HG03039 (cell line): Measurements from ENCODE around the gene NMNAT2.

Experiments
- ATAC-seq: cut with Tn5 transposase; IDR thresholded peaks from one replicate; pipeline ENCODE4 v1.9.1; 2021; ENCODE audit warnings: mild to moderate bottlenecking, moderate library complexity; ENCODE audit not compliant: unreplicated experiment

NMNAT2 gene

DNA sequence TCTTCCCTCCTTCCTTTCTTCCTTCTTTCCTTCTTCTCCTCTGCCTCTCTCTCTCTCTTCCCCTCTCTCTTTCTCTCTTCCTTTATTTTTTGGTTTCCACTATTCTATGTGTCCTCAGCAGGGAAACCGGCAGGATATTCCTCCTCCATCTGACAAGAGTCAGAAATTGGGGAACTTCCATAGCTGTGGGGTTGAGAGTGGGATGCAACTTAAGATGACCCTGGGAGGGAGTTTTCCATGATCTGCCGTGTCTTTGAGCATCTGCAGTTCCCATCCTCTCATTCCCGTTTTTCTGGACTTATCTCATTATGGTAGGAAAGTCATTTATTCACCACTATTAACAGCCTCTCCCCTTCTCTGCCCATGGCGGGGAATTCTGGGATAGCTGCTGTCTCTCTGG is 98.6 kb downstream of the NMNAT2 start:
- ATAC-seq, result no peak

DNA sequence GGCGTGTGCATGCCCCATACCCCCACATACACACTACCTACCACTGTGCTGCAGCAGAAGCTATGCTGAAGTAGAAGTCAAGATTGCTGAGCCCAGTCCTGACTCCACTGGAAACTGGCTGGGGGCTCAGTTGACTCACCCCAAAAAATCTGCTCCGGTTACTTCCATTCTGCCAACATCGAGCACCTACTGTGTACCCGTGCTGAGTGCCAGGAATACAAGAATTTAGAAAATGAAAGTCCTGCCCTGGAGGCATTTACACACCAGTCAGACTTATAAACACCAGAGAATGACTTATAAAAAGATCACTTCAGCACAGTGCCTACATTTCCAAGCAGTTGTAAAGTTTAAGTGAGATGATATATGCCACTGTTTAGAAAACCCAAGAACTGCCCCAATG is 99.1 kb downstream of the NMNAT2 start:
- ATAC-seq, result no peak

- peak; percentile 75 for ATAC-seq
Measured at GRCh38 chr1:183318433-183318832, 99.7 kb downstream of the NMNAT2 start.

GRCh38 chr1:183315991-183316758 is 102.0 kb downstream of the NMNAT2 start:
- no peak for ATAC-seq

- no peak for ATAC-seq
Measured at GRCh38 chr1:183313063-183313462, 105.1 kb downstream of the NMNAT2 start.

DNA sequence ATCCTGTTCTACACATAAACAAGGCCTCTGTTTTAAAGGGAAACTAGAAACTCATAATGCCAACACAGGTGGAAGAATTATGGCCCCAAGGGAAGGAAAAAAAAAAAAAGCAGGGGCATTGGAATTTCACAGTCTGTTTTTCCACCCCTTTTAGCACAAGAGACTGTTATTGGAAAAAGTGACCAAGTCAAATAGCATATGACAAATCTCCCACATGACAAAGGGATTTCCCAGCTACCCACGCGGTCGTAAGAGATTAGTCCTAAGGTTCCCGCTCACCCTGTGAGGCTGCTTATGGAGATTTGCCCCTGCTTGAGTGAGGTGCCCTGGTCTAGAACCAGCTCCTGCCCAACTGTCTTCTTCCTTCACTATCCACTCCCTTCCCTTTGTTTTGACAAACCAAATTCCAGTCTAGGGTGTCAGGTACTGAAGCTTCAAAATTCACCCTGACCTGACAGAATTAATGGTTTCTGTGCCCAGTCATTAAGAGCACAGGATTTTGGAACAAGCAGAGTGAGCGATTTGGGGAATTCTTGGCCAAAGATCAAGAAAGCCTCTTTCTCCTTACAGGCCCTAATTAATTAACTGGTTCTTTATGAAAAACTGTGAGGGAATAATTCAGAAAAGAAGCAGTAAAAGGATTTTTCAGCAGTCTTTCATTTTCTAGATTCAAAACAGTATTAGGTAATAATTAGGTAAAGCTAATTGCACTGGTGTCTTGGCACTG is 107.3 kb downstream of the NMNAT2 start:
- no peak for ATAC-seq

- no peak for ATAC-seq
Measured at GRCh38 chr1:183308719-183309118, 109.5 kb downstream of the NMNAT2 start.

DNA sequence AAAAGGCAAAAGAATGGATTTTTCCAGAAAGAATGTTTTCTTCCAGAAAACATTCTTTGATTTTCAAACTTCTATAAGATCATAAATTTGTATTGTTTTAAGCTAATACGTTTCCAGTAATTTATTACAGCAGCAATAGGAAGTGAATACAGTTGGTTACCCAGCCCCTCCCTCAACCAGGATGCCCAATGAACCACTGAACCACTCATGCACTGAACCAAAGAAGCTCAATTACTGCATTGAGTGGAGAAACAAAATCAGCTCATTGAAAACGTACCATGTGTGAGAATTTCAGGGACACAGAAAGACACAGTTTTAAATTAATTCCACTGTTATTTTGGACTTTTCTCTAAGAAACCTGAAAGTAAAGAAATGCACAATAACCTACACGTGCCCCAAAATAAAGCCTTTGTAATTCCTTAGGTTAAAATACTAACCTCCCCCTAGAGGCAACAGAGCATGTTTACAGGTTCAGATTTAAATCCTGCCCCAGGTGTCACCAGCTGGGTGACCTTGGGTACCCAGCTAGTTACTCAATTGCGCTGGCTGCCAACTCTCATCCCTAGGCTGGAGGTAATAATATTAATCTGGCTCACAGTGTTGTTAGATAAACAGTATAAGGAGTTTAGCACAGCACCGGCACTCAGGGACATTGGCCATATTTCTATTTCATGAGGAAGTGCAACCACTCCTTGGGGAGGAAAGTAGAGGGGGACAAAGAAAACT is 111.7 kb downstream of the NMNAT2 start:
- ATAC-seq, result no peak

GRCh38 chr1:183304440-183305107 is 113.6 kb downstream of the NMNAT2 start:
- no peak for ATAC-seq

- no peak for ATAC-seq
Measured at GRCh38 chr1:183303901-183304300, 114.3 kb downstream of the NMNAT2 start.

DNA sequence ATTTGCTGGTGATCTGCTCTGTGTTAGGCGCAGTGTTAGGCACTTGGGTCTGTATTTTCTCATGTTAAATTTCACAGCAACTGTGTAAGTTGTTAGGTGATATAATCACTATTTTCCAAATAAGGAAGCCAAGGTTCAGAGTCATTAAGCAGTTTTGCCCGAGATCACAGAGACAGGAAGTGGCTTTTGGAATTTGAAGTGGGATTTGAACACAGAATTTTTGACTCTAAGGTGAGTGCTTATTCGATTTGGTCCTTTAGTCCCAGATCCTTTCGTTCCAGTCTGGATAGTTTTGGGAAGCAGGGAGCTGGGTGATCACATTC is 114.9 kb downstream of the NMNAT2 start:
- no peak for ATAC-seq

GRCh38 chr1:183302452-183303322 is 115.5 kb downstream of the NMNAT2 start:
- ATAC-seq, result no peak

DNA sequence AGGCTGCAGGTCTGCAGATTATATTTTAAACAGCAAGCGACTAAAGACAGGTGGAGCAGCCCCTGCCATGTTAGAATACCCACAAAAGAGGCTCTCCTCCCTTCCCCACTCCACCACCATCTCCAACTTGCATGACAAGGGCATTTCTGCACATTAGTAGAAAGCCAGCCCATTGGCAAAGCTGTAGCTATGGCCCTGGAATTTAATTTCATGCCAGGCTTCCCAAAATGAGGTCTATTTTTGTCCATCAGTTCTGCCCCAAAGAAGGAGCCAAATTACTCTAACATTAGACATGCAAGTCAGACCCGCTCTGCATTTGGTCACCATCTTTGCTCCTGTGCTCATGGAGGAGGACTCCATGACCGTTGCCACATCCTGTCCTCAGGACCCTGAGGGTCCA is 116.9 kb downstream of the NMNAT2 start:
- no peak for ATAC-seq

GRCh38 chr1:183300828-183301227 is 117.4 kb downstream of the NMNAT2 start:
- ATAC-seq, result no peak

DNA sequence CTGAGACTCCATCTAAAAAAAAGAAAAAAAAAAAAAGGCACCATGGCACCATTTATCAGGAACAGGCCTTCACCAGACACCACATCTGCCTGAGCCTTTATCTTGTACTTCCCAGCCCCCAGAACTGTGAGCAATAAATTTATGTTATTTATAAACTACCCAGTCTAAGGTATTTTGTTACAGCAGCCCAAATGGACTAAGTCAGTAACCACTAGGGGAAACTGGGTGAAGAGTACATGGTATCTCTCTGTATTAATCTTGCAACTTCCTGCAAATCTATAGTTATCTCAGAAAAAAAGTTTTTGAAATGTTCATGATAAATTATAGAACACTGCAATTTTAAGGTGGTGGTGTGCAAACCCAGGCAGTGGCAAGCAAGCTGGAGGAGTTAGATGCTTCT is 117.8 kb downstream of the NMNAT2 start:
- ATAC-seq, result no peak

GRCh38 chr1:183296782-183297181 is 121.4 kb downstream of the NMNAT2 start:
- no peak for ATAC-seq

DNA sequence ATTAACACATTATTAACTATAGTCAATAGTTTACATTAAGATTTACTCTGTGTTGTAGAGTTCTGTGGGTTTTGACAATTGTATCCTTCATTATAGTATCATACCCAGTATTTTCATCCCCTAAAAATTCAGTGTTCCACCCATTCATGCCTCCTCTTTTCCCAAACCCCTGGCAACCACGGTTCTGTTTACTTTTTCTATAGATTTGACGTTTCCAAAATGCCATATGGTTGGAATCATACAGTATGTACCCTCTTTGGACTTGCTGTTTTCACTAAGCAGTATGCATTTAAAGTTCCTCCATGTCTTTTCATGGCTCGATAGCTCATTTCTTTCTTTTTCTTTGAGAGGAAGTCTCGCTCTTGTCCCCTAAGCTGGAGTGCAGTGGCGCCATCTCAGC is 122.7 kb downstream of the NMNAT2 start:
- no peak for ATAC-seq

DNA sequence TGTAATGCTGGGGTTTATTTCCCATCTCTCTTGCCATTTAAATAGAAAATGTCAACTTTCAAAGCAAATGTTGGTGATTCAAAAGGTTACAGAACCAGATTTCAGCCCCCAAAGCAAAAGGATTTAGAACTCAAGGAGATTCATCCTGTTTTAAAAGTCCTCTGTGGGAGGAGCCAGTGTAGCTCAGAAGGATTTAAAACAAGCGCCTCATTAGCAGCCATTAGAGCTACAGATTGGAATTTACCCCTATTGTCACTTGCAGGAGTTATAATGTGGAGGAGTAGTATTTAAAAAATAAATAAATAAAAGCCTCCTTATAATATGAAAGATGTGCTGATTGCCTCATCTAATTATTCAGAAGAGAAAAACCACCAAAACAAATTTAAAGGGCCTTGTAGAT is 124.3 kb downstream of the NMNAT2 start:
- ATAC-seq, result no peak

DNA sequence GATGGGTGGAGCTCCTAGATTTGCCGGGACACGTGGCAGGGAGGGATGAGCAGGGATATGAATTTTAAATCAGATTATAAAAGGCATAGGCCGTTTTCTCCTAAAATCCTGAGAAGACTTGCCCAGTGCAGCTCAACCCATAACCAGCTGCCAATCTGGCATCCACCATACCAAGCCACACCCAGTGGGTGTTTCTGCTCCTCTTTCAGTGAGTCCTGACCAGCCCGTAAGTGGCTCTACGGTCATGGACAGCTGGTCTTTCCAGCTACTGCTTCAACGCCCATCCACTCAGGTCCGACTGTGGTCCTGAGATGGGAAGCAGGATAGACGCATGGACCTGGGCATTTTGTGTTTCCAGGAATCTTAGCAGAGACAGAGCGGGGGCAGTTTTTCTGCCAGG is 124.9 kb downstream of the NMNAT2 start:
- ATAC-seq, result no peak

DNA sequence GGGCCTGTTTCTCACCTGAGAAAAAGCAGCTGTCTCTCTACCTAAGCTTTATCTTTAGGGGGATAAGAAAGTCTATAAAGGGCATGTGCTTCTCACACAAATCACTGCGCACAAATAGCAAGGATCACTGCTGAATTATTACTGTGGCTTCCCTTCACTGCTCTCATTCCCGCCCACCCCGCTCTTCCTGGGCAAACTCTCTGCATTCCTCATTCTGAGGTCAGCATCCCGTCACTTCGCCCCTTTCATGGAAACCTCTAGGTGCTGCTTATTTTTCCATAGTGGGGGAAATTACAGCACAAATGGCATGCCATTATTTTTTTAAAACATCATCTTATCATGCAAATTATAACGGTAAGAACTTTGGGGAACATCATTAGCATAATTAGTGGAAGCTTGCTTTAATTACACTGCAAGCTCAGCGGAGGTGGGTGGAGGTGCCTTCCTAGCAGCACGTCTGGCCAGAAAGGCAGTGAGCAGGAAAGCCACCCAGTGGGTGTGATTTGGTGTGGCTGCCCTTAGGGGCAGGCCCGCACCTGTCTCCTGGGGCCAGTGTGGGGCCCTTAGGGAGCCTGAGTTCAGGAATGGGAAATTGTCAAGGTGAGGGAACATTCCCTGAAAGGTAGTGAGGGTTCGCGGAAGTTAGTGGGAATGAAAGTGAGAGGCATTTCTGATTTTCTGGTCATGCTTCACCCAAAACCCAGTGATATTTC is 126.2 kb downstream of the NMNAT2 start:
- no peak for ATAC-seq
